NCI-H1436 (cell line): ENCODE data around the gene RHBDF2.

Experiments used
- DNase-seq: peaks from one replicate; lab custom pipeline; 2025; lab: John Stamatoyannopoulos, UW

The RHBDF2 gene

GRCh38 chr17:76459674-76460073, 41.5 kb downstream of the RHBDF2 start:
- no peak for DNase-seq

GRCh38 chr17:76458580-76459490, 42.4 kb downstream of the RHBDF2 start:
- no peak for DNase-seq

- DNase-seq = no peak
Measured at GRCh38 chr17:76453431-76453743, 47.8 kb downstream of the RHBDF2 start.

- peak; percentile 95 for DNase-seq
Measured at GRCh38 chr17:76452660-76453430, 48.4 kb downstream of the RHBDF2 start, which contains the start of gene UBE2O. Gene UBE2O, minus strand, starts transcription at chr17:76453152. Its CDS starts 11 bp downstream, at chr17:76453141.

GRCh38 chr17:76452127-76452659, 49.0 kb downstream of the RHBDF2 start:
- no peak for DNase-seq

GRCh38 chr17:76451506-76451905, 49.7 kb downstream of the RHBDF2 start:
- no peak for DNase-seq

GRCh38 chr17:76449126-76449525, 52.1 kb downstream of the RHBDF2 start:
- DNase-seq = no peak

- no peak for DNase-seq
Measured at GRCh38 chr17:76447931-76448652, 53.1 kb downstream of the RHBDF2 start.

GRCh38 chr17:76446449-76447231, 54.6 kb downstream of the RHBDF2 start:
- DNase-seq = no peak

- DNase-seq = no peak
Measured at GRCh38 chr17:76445697-76446448, 55.4 kb downstream of the RHBDF2 start.

GRCh38 chr17:76444518-76445311, 56.5 kb downstream of the RHBDF2 start:
- no peak for DNase-seq

- DNase-seq = no peak
Measured at GRCh38 chr17:76442341-76443338, 58.6 kb downstream of the RHBDF2 start.

- DNase-seq = no peak
Measured at GRCh38 chr17:76441686-76442340, 59.4 kb downstream of the RHBDF2 start.

- DNase-seq = no peak
Measured at GRCh38 chr17:76440751-76441362, 60.4 kb downstream of the RHBDF2 start.

GRCh38 chr17:76439314-76439928, 61.8 kb downstream of the RHBDF2 start:
- no peak for DNase-seq

- DNase-seq = no peak
Measured at GRCh38 chr17:76438906-76439305, 62.3 kb downstream of the RHBDF2 start.
